Head of caudate nucleus (tissue), 42 donors: ENCODE results near the gene KIF26A.
A peak's percentile ranks its signal among the peaks of the same experiment; 100 is the strongest.
"Not testable (repeated sequence)": the region's sequence is repeated elsewhere in the genome, so short reads cannot be mapped to it uniquely, and the experiment has no call there.

Experiments used
- DNase-seq, 42 donors: peaks; one replicate each; pipeline versions ENCODE4 v3.0.0 to v3.0.0-alpha.2; 2020 to 2021; ENCODE audit warnings: mixed read lengths in 7 of 42
- intact Hi-C: fragments of 100-400 bp; cut with DNase I; formaldehyde crosslinking; loops from one replicate; pipeline ENCODE4 v1.15.0; 2022

Gene KIF26A

GRCh38 chr14:104194016-104194415 lies 55.6 kb downstream of the KIF26A start:
- intact Hi-C loops, result no loop called here
- DNase-seq, result no peak

- no peak for DNase-seq
- intact Hi-C loops, result no loop called here
These were observed 56.3 kb downstream of the KIF26A start for GRCh38 chr14:104194716-104195115.

GRCh38 chr14:104195361-104195760 lies 57.0 kb downstream of the KIF26A start:
- intact Hi-C loops, result no loop called here
- no peak for DNase-seq

- intact Hi-C loops, result no loop called here
- DNase-seq, result peak in 1 of 42 donors; percentile 13
These were observed 57.5 kb downstream of the KIF26A start for GRCh38 chr14:104195878-104196277.

- intact Hi-C loops, result no loop called here
- DNase-seq, result peak in 12 of 42 donors; percentile 4 to 41 (median 21)
These were observed 58.2 kb downstream of the KIF26A start for GRCh38 chr14:104196461-104197140.

- intact Hi-C loops, result no loop called here
- no peak for DNase-seq
These were observed 59.3 kb downstream of the KIF26A start for GRCh38 chr14:104197449-104198247.

- intact Hi-C loops, result no loop called here
- no peak for DNase-seq
These were observed 61.0 kb downstream of the KIF26A start for GRCh38 chr14:104199266-104199895.

GRCh38 chr14:104200106-104200505 lies 61.7 kb downstream of the KIF26A start:
- intact Hi-C loops, result no loop called here
- DNase-seq, result no peak

GRCh38 chr14:104200591-104200990 lies 62.2 kb downstream of the KIF26A start:
- intact Hi-C loops, result no loop called here
- DNase-seq, result no peak

- intact Hi-C loops, result no loop called here
- DNase-seq, result no peak
These were observed 62.7 kb downstream of the KIF26A start for GRCh38 chr14:104201063-104201462.

- intact Hi-C loops, result no loop called here
- DNase-seq, result no peak
These were observed 63.1 kb downstream of the KIF26A start for GRCh38 chr14:104201496-104201895.

- intact Hi-C loops, result no loop called here
- peak in 18 of 42 donors; percentile 7 to 57 (median 26) for DNase-seq
These were observed 64.1 kb downstream of the KIF26A start for GRCh38 chr14:104202259-104203070.

- intact Hi-C loops, result no loop called here
- no peak for DNase-seq
These were observed 64.7 kb downstream of the KIF26A start for GRCh38 chr14:104203071-104203425.

GRCh38 chr14:104204660-104205149 lies 66.3 kb downstream of the KIF26A start:
- intact Hi-C loops, result no loop called here
- DNase-seq, result no peak

- no peak for DNase-seq
- intact Hi-C loops, result no loop called here
These were observed 67.4 kb downstream of the KIF26A start for GRCh38 chr14:104205781-104206180.

- intact Hi-C loops, result no loop called here
- peak in 34 of 42 donors; percentile 15 to 62 (median 40) for DNase-seq
These were observed 68.0 kb downstream of the KIF26A start for GRCh38 chr14:104206281-104206904.

GRCh38 chr14:104207142-104208014 lies 69.0 kb downstream of the KIF26A start:
- no peak for DNase-seq
- intact Hi-C loops, result no loop called here

- intact Hi-C loops, result not testable (repeated sequence)
These were observed 69.6 kb downstream of the KIF26A start for GRCh38 chr14:104208015-104208295.

More at GRCh38 chr14:104208015-104208295, 69.6 kb downstream of the KIF26A start:
- not testable (repeated sequence) for DNase-seq
